BJ (cell line): ENCODE measurements around the gene CDS1. TPM values are rescaled to one million over a fixed set of nuclear protein-coding genes. Genes with fewer than 3 reads are reported as not detected.

Experiments used
- CTCF ChIA-PET: fragments of 350-600 bp; formaldehyde crosslinking; extraction: SDS; loops from one replicate; lab custom pipeline; 2021; ENCODE audit warnings: antibody characterized with exemption, inconsistent platforms; lab: Yijun Ruan, JAX
- POLR2A ChIA-PET: fragments of 300-600 bp; sonication (Branson Sonifier 250); formaldehyde crosslinking; extraction: SDS; loops from one replicate; lab custom pipeline; 2021; ENCODE audit warnings: antibody characterized with exemption; lab: Charles Lee
- DNase-seq: peaks from one replicate; pipeline ENCODE4 v3.0.0-alpha.2; 2011; ENCODE audit warnings: low read depth
- H3K27me3 ChIP-seq: 2 replicates; pipeline ENCODE4 v1.6.0; 2011; ENCODE audit warnings: low read length; ENCODE audit not compliant: control insufficient read depth, insufficient read depth
- H3K36me3 ChIP-seq: 2 replicates; pipeline ENCODE4 v1.5.1; 2011; ENCODE audit warnings: low read length; ENCODE audit not compliant: control insufficient read depth, insufficient read depth
- H3K4me3 ChIP-seq: 2 replicates; pipeline ENCODE4 v1.5.1; 2011; ENCODE audit warnings: low read depth, mild to moderate bottlenecking, control low read depth, low read length
- polyA plus RNA-seq: library from polyadenylated mRNA; depleted of rRNA; stranded (reverse); fragments of >200 nt; gene quantifications from 2 replicates; pipeline ENCODE4 v1.2.3, GENCODE V29; 2011
- TF ChIP-seq, protein P1 (sequence below): IDR thresholded peaks from 2 replicates; pipeline ENCODE4 v1.5.1; 2011; ENCODE audit warnings: low read depth, mild to moderate bottlenecking, control low read depth, inconsistent platforms, low read length, moderate library complexity; ENCODE audit not compliant: insufficient read depth

The CDS1 gene
- polyA plus RNA-seq, 1 experiment, result 0.01 TPM

DNA sequence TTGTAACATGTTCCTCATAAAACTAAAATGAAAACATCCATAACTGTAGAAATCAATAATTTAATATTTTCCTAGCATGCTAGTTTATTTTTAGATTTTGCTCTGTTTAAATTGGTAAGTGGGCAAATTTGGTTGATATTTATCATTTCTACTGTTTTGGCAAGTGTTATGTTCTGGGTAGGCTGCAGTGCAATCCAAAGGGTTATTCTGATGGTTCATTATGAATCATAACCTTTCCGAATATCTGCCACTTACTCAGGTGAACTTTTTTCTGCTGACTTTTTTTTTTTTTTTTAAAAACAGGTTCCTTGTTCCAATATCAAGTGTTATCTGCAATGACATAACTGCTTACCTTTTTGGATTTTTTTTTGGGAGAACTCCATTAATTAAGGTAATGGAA is 52.0 kb downstream of the CDS1 start:
- ChIA-PET CTCF (no interaction called here), POLR2A (no interaction called here)
- Histone ChIP-seq H3K4me3 (no peak overlapping the region), H3K36me3 (no peaks in the 10 kb centered on the region), H3K27me3 (no peaks in the 10 kb centered on the region; the same call in 1 of the 2 replicates)
- TF ChIP-seq, protein P1, sequence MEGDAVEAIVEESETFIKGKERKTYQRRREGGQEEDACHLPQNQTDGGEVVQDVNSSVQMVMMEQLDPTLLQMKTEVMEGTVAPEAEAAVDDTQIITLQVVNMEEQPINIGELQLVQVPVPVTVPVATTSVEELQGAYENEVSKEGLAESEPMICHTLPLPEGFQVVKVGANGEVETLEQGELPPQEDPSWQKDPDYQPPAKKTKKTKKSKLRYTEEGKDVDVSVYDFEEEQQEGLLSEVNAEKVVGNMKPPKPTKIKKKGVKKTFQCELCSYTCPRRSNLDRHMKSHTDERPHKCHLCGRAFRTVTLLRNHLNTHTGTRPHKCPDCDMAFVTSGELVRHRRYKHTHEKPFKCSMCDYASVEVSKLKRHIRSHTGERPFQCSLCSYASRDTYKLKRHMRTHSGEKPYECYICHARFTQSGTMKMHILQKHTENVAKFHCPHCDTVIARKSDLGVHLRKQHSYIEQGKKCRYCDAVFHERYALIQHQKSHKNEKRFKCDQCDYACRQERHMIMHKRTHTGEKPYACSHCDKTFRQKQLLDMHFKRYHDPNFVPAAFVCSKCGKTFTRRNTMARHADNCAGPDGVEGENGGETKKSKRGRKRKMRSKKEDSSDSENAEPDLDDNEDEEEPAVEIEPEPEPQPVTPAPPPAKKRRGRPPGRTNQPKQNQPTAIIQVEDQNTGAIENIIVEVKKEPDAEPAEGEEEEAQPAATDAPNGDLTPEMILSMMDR, result no peak
- DNase-seq, result no peak

- ChIA-PET CTCF (no interaction called here), POLR2A (no interaction called here)
- TF ChIP-seq, protein P1, result no peak
- no peak for DNase-seq
- no peak overlapping the region for H3K4me3 ChIP-seq
- H3K27me3 ChIP-seq, result no peaks in the 10 kb centered on the region; the same call in 1 of the 2 replicates
- no peaks in the 10 kb centered on the region for H3K36me3 ChIP-seq
Measured at GRCh38 chr4:84638092-84638491, 55.2 kb downstream of the CDS1 start.

DNA sequence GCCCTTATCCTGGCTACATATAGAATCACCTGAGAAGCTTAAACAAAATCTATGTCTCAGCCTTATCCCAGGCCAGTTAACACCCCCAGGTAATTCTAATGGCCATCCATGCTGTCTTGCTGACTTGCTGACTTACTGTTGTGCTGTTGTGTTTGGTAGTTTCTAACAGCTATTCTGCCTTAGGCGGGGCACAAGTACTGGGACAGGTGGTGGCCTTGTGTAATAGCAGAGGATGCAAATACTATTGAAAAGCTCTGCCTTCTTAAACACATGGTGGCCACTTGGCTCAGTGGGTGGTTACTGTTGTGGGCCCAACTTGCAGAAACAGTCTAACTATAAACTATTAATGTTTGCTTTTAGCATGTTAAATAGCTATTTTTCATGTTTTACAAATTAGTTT is 56.2 kb downstream of the CDS1 start:
- no peak overlapping the region for H3K4me3 ChIP-seq
- CTCF ChIA-PET, result no interaction called here
- POLR2A ChIA-PET, result no interaction called here

DNA sequence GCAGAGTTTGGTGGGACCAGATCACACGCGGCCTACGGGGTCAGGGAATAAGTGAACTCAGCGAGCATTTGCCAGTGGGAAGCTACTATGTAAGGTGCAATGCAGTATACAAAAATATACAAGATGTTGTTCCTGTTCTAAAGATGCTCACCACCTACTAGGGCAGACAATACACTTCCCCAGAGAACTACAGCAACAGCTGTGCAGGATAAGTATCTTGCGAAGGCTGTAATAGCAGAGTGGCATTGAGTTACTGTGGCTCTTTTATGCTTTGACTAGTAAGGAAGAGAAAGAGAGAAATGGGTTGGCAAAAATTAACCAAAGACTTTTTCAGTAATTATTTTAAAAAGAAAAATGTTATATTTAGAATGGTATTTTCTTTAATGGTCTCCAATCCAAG is 61.2 kb downstream of the CDS1 start:
- no peak for DNase-seq
- ChIA-PET POLR2A (no interaction called here), CTCF (no interaction called here)
- Histone ChIP-seq H3K27me3 (no peaks in the 10 kb centered on the region; the same call in 1 of the 2 replicates), H3K4me3 (no peak overlapping the region), H3K36me3 (no peaks in the 10 kb centered on the region)
- TF ChIP-seq, protein P1, result no peak

More for the DNA sequence above, 56.2 kb downstream of the CDS1 start:
- no peaks in the 10 kb centered on the region; the same call in 1 of the 2 replicates for H3K27me3 ChIP-seq
- no peak for DNase-seq
- TF ChIP-seq, protein P1, result no peak
- no peaks in the 10 kb centered on the region for H3K36me3 ChIP-seq

GRCh38 chr4:84647312-84647884 is 64.5 kb downstream of the CDS1 start:
- ChIA-PET POLR2A (no interaction called here), CTCF (interaction anchor here (0.6 kb wide), 1 partner anchor 215 kb away, joined by 4 read pairs; no protein-coding TSS in a partner anchor)
- no peaks in the 10 kb centered on the region; the same call in none of the 2 replicates for H3K27me3 ChIP-seq
- TF ChIP-seq, protein P1, result no peak
- no peak for DNase-seq
- H3K4me3 ChIP-seq, result no peak overlapping the region
- no peaks in the 10 kb centered on the region for H3K36me3 ChIP-seq
